ENCODE results near the gene ZNF106. TPM values are rescaled to one million over a fixed set of nuclear protein-coding genes. Genes with fewer than 3 reads are reported as not detected.

The ZNF106 gene
- total RNA-seq, 1 experiment from 2014 or later, result 58.2 TPM

DNA sequence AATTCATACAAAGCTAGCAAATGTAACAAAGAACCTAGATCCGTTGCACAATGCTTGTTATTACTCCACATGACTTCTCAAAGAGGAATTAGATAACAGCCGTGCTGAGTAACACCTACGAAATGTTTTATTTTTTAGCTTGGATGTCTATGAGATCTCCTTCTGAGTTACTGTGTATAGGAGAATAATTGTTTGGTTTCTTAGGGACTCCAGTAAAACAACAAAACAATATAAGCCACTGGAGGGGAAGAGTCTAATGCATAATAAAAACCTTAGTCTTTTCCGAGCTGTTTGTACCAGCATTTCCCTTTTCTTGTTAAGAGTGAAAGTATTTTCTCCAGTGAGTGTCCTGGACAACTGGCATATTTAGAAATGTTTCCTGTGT, 20.1 kb upstream of the ZNF106 start (continued):
- TF ChIP-seq, protein P1, sequence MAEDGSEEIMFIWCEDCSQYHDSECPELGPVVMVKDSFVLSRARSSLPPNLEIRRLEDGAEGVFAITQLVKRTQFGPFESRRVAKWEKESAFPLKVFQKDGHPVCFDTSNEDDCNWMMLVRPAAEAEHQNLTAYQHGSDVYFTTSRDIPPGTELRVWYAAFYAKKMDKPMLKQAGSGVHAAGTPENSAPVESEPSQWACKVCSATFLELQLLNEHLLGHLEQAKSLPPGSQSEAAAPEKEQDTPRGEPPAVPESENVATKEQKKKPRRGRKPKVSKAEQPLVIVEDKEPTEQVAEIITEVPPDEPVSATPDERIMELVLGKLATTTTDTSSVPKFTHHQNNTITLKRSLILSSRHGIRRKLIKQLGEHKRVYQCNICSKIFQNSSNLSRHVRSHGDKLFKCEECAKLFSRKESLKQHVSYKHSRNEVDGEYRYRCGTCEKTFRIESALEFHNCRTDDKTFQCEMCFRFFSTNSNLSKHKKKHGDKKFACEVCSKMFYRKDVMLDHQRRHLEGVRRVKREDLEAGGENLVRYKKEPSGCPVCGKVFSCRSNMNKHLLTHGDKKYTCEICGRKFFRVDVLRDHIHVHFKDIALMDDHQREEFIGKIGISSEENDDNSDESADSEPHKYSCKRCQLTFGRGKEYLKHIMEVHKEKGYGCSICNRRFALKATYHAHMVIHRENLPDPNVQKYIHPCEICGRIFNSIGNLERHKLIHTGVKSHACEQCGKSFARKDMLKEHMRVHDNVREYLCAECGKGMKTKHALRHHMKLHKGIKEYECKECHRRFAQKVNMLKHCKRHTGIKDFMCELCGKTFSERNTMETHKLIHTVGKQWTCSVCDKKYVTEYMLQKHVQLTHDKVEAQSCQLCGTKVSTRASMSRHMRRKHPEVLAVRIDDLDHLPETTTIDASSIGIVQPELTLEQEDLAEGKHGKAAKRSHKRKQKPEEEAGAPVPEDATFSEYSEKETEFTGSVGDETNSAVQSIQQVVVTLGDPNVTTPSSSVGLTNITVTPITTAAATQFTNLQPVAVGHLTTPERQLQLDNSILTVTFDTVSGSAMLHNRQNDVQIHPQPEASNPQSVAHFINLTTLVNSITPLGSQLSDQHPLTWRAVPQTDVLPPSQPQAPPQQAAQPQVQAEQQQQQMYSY (CRISPR knock-in tag; IDR thresholded peaks at IDR 0.05), result no peak
- TF ChIP-seq NFE2L1 (CRISPR knock-in tag; IDR thresholded peaks at IDR 0.05) (no peak), ESRRA (CRISPR knock-in tag; IDR thresholded peaks at IDR 0.05; ENCODE audit: borderline replicate concordance) (no peak), CBFB (CRISPR knock-in tag; IDR thresholded peaks at IDR 0.05; ENCODE audit: low read depth) (no peak), ZNF138 (CRISPR knock-in tag; conservative IDR thresholded peaks at IDR 0.05) (no peak)
- TF ChIP-seq, protein P2, sequence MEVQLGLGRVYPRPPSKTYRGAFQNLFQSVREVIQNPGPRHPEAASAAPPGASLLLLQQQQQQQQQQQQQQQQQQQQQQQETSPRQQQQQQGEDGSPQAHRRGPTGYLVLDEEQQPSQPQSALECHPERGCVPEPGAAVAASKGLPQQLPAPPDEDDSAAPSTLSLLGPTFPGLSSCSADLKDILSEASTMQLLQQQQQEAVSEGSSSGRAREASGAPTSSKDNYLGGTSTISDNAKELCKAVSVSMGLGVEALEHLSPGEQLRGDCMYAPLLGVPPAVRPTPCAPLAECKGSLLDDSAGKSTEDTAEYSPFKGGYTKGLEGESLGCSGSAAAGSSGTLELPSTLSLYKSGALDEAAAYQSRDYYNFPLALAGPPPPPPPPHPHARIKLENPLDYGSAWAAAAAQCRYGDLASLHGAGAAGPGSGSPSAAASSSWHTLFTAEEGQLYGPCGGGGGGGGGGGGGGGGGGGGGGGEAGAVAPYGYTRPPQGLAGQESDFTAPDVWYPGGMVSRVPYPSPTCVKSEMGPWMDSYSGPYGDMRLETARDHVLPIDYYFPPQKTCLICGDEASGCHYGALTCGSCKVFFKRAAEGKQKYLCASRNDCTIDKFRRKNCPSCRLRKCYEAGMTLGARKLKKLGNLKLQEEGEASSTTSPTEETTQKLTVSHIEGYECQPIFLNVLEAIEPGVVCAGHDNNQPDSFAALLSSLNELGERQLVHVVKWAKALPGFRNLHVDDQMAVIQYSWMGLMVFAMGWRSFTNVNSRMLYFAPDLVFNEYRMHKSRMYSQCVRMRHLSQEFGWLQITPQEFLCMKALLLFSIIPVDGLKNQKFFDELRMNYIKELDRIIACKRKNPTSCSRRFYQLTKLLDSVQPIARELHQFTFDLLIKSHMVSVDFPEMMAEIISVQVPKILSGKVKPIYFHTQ (CRISPR knock-in tag; IDR thresholded peaks at IDR 0.05), result no peak
- TF ChIP-seq, protein P3, sequence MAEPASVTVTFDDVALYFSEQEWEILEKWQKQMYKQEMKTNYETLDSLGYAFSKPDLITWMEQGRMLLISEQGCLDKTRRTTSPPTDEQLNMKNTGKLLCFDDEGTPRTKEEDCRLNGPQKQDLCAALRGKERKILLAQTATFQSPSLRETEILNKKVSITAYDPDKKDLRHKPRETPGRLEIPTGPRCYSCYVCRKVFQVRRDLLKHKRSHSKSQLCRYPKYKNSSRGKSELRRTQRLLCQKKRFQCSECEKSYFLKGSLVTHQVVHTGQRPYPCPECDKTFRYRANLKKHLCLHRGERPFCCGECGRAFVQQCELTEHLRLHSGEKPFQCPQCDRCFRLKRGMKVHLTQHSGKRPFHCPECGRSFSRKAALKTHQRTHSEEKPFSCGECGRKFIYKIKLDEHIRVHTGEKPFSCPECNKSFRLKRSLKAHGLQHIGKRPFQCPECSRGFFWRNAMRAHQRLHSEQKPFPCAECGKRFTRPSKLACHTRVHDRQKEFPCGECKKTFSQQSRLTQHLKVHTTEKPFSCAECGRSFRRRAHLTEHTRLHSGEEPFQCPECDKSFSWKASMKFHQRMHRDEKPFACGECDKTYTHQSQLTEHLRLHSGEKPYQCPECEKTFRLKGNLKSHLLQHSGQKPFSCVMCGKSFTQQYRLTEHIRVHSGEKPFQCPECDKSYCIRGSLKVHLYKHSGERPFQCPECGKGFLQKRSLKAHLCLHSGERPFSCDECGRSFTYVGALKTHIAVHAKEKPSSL (CRISPR knock-in tag; conservative IDR thresholded peaks at IDR 0.05), result no peak

DNA sequence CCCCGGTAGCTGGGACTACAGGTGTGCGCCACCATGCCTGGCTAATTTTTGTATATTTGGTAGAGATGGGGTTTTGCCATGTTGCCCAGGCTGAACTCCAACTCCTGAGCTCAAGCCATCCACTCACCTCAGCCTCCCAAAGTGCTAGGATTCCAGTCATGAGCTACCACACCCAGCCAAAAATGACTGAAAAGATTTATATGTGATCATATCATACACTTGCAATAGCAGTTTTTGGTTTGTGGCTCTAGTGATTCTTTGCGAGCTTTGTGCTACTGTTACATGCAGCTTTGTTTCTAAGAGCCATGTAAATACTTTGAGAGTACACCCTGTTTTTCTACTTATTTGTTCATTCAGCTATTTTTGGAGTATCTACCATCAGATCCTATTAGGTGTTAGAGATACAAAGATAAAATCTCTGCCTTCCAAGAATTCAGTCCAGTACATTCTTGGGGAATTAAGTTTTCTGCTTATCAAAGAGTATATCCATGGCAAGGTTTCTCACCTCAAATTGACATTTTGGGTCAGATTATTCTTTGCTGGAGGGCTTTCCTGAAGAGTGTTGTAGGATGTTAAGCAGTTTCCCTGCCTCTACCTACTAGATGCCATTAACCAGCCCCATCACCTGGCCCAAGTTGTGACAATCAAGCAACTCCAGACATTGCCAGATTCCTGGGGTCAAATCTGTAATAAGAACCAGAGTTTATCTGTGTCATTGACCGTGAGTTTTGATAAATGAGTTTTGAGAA, 19.5 kb upstream of the ZNF106 start:
- Mint-ChIP-seq H3K36me3 (peaks cover 21% of the 10 kb centered on the region), H3K4me3 (no peak overlapping the region), H3K27me3 (ENCODE audit: low read depth) (no peaks in the 10 kb centered on the region), H3K27ac (no peak overlapping the region), H3K4me1 (0 out of 2 replicates have a peak, but pooled peaks cover under 1% of the 10 kb centered on the region), H3K9me3 (no peaks in the 10 kb centered on the region)
- ATAC-seq (no peak), DNase-seq (ENCODE audit: low spot score) (no peak)
- TF ChIP-seq, protein P4, sequence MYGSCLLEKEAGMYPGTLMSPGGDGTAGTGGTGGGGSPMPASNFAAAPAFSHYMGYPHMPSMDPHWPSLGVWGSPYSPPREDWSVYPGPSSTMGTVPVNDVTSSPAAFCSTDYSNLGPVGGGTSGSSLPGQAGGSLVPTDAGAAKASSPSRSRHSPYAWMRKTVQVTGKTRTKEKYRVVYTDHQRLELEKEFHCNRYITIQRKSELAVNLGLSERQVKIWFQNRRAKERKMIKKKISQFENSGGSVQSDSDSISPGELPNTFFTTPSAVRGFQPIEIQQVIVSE (CRISPR knock-in tag; IDR thresholded peaks at IDR 0.05; ENCODE audit: borderline replicate concordance), result no peak
- TF ChIP-seq RORB (CRISPR knock-in tag; IDR thresholded peaks at IDR 0.05) (no peak), CREB1 (CRISPR knock-in tag; IDR thresholded peaks at IDR 0.05) (no peak), CREM (CRISPR knock-in tag; IDR thresholded peaks at IDR 0.05) (no peak), ELF4 (CRISPR knock-in tag; IDR thresholded peaks at IDR 0.05; ENCODE audit: low read depth) (no peak)
- TF ChIP-seq, protein P5, sequence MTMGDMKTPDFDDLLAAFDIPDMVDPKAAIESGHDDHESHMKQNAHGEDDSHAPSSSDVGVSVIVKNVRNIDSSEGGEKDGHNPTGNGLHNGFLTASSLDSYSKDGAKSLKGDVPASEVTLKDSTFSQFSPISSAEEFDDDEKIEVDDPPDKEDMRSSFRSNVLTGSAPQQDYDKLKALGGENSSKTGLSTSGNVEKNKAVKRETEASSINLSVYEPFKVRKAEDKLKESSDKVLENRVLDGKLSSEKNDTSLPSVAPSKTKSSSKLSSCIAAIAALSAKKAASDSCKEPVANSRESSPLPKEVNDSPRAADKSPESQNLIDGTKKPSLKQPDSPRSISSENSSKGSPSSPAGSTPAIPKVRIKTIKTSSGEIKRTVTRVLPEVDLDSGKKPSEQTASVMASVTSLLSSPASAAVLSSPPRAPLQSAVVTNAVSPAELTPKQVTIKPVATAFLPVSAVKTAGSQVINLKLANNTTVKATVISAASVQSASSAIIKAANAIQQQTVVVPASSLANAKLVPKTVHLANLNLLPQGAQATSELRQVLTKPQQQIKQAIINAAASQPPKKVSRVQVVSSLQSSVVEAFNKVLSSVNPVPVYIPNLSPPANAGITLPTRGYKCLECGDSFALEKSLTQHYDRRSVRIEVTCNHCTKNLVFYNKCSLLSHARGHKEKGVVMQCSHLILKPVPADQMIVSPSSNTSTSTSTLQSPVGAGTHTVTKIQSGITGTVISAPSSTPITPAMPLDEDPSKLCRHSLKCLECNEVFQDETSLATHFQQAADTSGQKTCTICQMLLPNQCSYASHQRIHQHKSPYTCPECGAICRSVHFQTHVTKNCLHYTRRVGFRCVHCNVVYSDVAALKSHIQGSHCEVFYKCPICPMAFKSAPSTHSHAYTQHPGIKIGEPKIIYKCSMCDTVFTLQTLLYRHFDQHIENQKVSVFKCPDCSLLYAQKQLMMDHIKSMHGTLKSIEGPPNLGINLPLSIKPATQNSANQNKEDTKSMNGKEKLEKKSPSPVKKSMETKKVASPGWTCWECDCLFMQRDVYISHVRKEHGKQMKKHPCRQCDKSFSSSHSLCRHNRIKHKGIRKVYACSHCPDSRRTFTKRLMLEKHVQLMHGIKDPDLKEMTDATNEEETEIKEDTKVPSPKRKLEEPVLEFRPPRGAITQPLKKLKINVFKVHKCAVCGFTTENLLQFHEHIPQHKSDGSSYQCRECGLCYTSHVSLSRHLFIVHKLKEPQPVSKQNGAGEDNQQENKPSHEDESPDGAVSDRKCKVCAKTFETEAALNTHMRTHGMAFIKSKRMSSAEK (CRISPR knock-in tag; IDR thresholded peaks at IDR 0.05; ENCODE audit: borderline replicate concordance), result no peak
- TF ChIP-seq, protein P6, sequence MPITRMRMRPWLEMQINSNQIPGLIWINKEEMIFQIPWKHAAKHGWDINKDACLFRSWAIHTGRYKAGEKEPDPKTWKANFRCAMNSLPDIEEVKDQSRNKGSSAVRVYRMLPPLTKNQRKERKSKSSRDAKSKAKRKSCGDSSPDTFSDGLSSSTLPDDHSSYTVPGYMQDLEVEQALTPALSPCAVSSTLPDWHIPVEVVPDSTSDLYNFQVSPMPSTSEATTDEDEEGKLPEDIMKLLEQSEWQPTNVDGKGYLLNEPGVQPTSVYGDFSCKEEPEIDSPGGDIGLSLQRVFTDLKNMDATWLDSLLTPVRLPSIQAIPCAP (CRISPR knock-in tag; IDR thresholded peaks at IDR 0.05), result no peak
- ChIA-PET CTCF (no interaction called here), POLR2A (no interaction called here)
